Ovary (tissue), 9 donors: ENCODE results near the gene LRRC4. TPM values are rescaled to one million over a fixed set of nuclear protein-coding genes. Genes with fewer than 3 reads are reported as not detected.

ENCODE experiments used
- DNase-seq, 5 donors: peaks; one replicate each; pipeline ENCODE4 v3.0.0-alpha.2; 2019 to 2020
- H3K27ac ChIP-seq, 2 donors: fragments of 200-600 bp; one replicate each; pipeline versions ENCODE4 v1.5.1 to v1.8.0; 2019 to 2022
- H3K27me3 ChIP-seq: fragments of 200-600 bp; one replicate; pipeline ENCODE4 v1.8.0; 2022
- H3K36me3 ChIP-seq: fragments of 200-600 bp; sonication (generic); one replicate; pipeline ENCODE4 v1.5.1; 2019
- H3K4me1 ChIP-seq: one replicate; pipeline ENCODE4 v1.8.1; 2013; ENCODE audit warnings: mild to moderate bottlenecking, moderate library complexity; ENCODE audit not compliant: insufficient read depth
- H3K4me3 ChIP-seq: fragments of 200-600 bp; sonication (generic); one replicate; pipeline ENCODE4 v1.5.1; 2017
- H3K9me3 ChIP-seq, 2 donors: fragments of 200-600 bp in 1 of 2; sonication (generic) in 1 of 2; one replicate each; pipeline versions ENCODE4 v1.5.1 to v1.8.1; 2013 to 2019; ENCODE audit warnings: mild to moderate bottlenecking in 1 of 2, moderate library complexity in 1 of 2
- EP300 ChIP-seq: sonication (generic); formaldehyde crosslinking; IDR thresholded peaks from one replicate; pipeline ENCODE4 v1.6.1; 2017; ENCODE audit warnings: antibody characterized with exemption
- POLR2A ChIP-seq: fragments of 450-650 bp; IDR thresholded peaks from one replicate; pipeline ENCODE4 v1.6.1; 2017; ENCODE audit warnings: antibody characterized with exemption, mild to moderate bottlenecking, moderate library complexity
- WGBS, 3 donors: extraction: QIAGEN DNeasy Blood & Tissue Kit in 1 of 3; methylation state at CpG; one replicate each; pipeline versions ENCODE4 v1.1.5 to v1.1.7; 2013 to 2017; 5-methylcytosine and 5-hydroxymethylcytosine counted together
- intact Hi-C, 4 donors: fragments of 100-400 bp; cut with DNase I; formaldehyde crosslinking; loops; one replicate each; pipeline versions ENCODE4 v1.11.0 to v1.15.1; 2022 to 2023
- polyA plus RNA-seq, 2 donors: library from polyadenylated mRNA; stranded (reverse); fragments of 200-250 nt in 1 of 2; fragments of 350-450 nt in 1 of 2; fragmentation: Illumina TruSeq in 1 of 2; extraction: RNeasy Lipid Tissue Mini Kit (QIAGEN cat#74804) in 1 of 2; gene quantifications; one replicate each; pipeline ENCODE4 v1.2.3, GENCODE V29; 2013 to 2014
- total RNA-seq, 7 donors: library from RNA; depleted of rRNA in 2 of 7; stranded (reverse); fragments of >200 nt in 2 of 7; fragmentation: NEBNext Ultra II Directional in 3 of 7; extraction: Animal tissue kit (Norgen Biotek cat#: 25700) in 3 of 7; gene quantifications; one replicate each; pipeline versions ENCODE4 v1.1.0 to v1.2.4, GENCODE V29; 2016 to 2023
- TF ChIP-seq, protein P1 (sequence below), 3 donors: fragments of 450-650 bp in 2 of 3; fragments of 200-600 bp in 1 of 3; IDR thresholded peaks; one replicate each; pipeline versions ENCODE4 v1.5.1 to v1.8.0; 2016 to 2022; ENCODE audit warnings: antibody characterized with exemption in 3 of 3, mild to moderate bottlenecking in 1 of 3
- donor health status: DM: no; HTN: no; CAD: no; lungs with moderate emphysema.
- donor health status: DM: no; HTN: no; CAD: no.
- donor health status: Bipolar disorder and iron deficiency.
- donor health status: DM: yes; HTN: yes; CAD: no.
- donor health status: DM: no; HTN: no; CAD: no.
- donor health status: DM: yes; HTN: yes; CAD: no.

The LRRC4 gene
- total and polyA plus RNA-seq, 9 donors = 0.72 to 16.7 (median 4.6) TPM

DNA sequence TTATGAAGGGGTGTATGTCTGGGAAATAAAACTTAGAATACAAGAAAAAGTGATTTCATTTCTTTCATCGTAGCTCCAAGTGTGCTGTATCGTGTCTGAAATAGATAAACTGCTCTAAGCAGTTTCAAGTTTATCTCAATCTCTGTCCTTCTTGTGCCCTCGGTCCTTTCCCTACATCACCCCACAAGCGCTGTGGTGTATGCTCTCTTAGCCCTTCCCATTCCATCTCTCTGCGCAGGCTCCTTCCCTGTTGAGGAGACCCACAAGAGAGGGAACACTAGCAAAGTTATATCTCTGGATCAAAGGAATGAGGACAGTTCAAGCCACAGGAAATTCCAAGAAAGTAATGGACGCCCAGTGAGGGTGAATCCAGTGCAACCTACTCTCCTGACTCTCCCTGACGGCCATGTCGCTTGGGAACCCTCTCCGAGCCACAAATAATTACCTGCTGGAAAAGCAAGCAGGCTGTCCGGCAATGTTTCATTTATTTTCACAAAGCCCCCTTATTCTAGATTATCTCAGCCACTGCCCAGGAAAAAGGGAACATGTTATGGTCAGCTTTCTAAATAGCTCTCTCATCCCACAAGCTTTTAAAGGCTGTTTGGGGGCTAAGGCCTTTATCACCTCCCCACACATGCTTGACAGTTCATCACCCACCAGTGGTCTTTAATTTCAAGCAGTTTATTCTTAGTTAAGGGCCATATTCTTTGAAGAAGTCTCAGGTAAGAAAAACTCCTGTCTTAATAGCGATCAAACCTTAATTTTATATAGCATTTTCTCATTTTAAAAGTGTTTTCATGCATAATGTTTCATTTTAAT is 34.8 kb downstream of the LRRC4 start:
- Histone ChIP-seq H3K4me1 (peaks cover 24% of the 10 kb centered on the region), H3K36me3 (no peaks in the 10 kb centered on the region), H3K9me3 (no peaks in the 10 kb centered on the region), H3K4me3 (no peak overlapping the region), H3K27ac (no peak overlapping the region), H3K27me3 (no peaks in the 10 kb centered on the region)
- no peak for TF ChIP-seq EP300
- TF ChIP-seq, protein P1, sequence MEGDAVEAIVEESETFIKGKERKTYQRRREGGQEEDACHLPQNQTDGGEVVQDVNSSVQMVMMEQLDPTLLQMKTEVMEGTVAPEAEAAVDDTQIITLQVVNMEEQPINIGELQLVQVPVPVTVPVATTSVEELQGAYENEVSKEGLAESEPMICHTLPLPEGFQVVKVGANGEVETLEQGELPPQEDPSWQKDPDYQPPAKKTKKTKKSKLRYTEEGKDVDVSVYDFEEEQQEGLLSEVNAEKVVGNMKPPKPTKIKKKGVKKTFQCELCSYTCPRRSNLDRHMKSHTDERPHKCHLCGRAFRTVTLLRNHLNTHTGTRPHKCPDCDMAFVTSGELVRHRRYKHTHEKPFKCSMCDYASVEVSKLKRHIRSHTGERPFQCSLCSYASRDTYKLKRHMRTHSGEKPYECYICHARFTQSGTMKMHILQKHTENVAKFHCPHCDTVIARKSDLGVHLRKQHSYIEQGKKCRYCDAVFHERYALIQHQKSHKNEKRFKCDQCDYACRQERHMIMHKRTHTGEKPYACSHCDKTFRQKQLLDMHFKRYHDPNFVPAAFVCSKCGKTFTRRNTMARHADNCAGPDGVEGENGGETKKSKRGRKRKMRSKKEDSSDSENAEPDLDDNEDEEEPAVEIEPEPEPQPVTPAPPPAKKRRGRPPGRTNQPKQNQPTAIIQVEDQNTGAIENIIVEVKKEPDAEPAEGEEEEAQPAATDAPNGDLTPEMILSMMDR (IDR thresholded peaks at IDR 0.05) = no peak
- TF ChIP-seq POLR2A = no peak
- intact Hi-C loops = loop anchor here in 1 of 4 donors (5.0 kb wide), 1 partner anchor 124 kb away; no protein-coding TSS in a partner anchor
- no peak for DNase-seq
- WGBS, 3 donors = 52 to 71% (median 56%) methylated on average over 11 of the region's 11 CpGs

DNA sequence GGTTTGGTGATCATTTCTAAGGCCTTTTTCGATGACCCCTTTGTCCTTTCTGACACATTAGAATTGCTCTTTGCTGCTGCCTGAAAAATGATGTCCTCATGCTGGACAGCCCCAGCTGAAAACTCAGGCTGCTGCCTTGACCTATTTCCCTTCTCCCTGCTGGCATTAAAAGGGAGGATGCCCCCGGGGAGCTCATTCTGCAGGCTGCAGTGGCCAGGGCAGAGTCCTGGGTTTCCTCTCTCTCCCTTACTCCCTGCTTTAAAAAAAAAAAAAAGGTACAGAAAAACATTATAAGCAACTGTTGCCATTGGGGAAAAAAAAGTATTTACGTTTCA is 35.4 kb downstream of the LRRC4 start:
- Histone ChIP-seq H3K36me3 (no peaks in the 10 kb centered on the region), H3K4me3 (no peak overlapping the region), H3K9me3 (no peaks in the 10 kb centered on the region), H3K4me1 (peaks cover 22% of the 10 kb centered on the region), H3K27me3 (no peaks in the 10 kb centered on the region), H3K27ac (peak overlapping the region in 1 of 2 donors; percentile 54)
- TF ChIP-seq EP300 (no peak), POLR2A (no peak)
- TF ChIP-seq, protein P1 (IDR thresholded peaks at IDR 0.05) = no peak
- intact Hi-C loops = loop anchor here in 1 of 4 donors (5.0 kb wide), 1 partner anchor 124 kb away; no protein-coding TSS in a partner anchor
- 14 to 29% (median 21%) methylated on average over 3 of the region's 3 CpGs for WGBS, 3 donors
- DNase-seq = no peak

DNA sequence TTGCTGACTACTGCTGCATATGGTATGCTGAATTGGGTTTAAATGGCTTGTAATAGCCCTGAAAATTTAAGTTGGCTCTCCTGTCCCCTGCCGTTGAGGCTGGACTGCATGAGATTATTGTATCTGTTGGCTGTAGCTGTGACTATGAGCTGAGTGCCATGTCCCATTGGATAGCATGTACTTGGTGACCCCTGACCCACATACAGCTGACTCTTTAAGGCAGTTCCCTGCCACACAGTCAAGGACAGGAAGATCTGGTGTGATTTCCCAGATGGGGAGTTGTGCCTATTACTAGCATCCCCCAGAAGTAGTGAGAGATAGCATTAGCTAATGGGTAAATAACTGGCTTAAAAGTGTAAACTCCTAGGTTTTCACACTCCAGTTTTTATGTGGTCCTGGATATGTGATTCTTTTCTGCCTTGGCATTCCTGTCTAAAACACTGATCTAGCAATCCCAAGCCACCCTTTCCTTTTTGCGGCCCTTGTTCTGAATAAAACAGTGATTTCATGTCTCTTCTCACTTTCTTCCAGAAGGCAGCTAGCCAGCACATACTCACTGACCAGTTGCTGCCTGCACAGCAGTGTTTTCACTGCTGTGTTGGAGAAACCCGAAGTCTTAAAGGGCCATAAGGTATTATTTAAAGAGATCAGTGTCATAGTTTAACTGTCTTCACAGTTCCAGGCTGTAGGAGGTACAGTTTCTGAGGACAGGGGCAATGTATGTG is 35.9 kb downstream of the LRRC4 start:
- intact Hi-C loops = loop anchor here in 1 of 4 donors (5.0 kb wide), 1 partner anchor 123 kb away; no protein-coding TSS in a partner anchor
- WGBS, 3 donors = 5 to 16% (median 10%) methylated on average over 3 of the region's 3 CpGs

DNA sequence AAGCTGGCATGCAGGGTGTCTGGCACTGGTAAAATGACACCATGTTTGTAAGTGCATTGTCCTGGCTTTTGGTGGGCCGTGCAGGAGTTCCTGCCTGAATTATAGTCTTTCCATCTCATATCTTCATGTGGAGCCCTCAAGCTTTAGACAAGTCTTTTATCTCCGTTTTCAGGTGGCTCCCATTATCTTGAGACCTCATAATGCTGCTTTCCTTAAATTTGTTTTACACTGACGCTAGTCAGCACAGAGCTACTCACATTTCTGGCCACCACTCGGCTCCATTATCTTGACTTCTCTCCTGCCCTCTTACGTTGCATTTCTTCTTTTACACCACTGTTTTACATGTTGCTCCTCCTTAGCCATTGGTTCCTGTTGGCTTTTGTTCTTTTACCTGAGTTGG is 37.2 kb downstream of the LRRC4 start:
- H3K27ac ChIP-seq = no peak overlapping the region
- H3K9me3 ChIP-seq = no peaks in the 10 kb centered on the region
- intact Hi-C loops = no loop called here
- no peak overlapping the region for H3K4me3 ChIP-seq
- 91 to 94% (median 93%) methylated on average over 5 of the region's 5 CpGs for WGBS, 3 donors
- TF ChIP-seq, protein P1 (IDR thresholded peaks at IDR 0.05) = no peak
- TF ChIP-seq POLR2A (no peak), EP300 (no peak)
- H3K27me3 ChIP-seq = no peaks in the 10 kb centered on the region
- H3K36me3 ChIP-seq = no peaks in the 10 kb centered on the region
- peaks cover 19% of the 10 kb centered on the region for H3K4me1 ChIP-seq
- DNase-seq = no peak

More for the DNA sequence above, 35.9 kb downstream of the LRRC4 start:
- H3K27ac ChIP-seq = peak overlapping the region in 1 of 2 donors; percentile 54
- no peak overlapping the region for H3K4me3 ChIP-seq
- peak in 1 of 5 donors; percentile 29 for DNase-seq
- H3K4me1 ChIP-seq = peaks cover 18% of the 10 kb centered on the region
- no peaks in the 10 kb centered on the region for H3K36me3 ChIP-seq
- TF ChIP-seq POLR2A = no peak
- TF ChIP-seq EP300 = no peak
- TF ChIP-seq, protein P1 (IDR thresholded peaks at IDR 0.05) = no peak
- no peaks in the 10 kb centered on the region for H3K9me3 ChIP-seq
- H3K27me3 ChIP-seq = no peaks in the 10 kb centered on the region
